ENCODE measurements around the gene SLC24A3. TPM values are rescaled to one million over a fixed set of nuclear protein-coding genes. Genes with fewer than 3 reads are reported as not detected.

SLC24A3 gene
- total RNA-seq, 1 donor from 2014 or later: not detected

- CTCF ChIA-PET: no interaction called here
- Mint-ChIP-seq H3K27me3 (peaks cover 5% of the 10 kb centered on the region), H3K4me1 (no peaks in the 10 kb centered on the region), H3K9me3 (no peaks in the 10 kb centered on the region), H3K36me3 (ENCODE audit: low read depth) (no peaks in the 10 kb centered on the region), H3K4me3 (no peak overlapping the region), H3K27ac (no peak overlapping the region)
- TF ChIP-seq CTCF (IDR thresholded peaks at IDR 0.05): no peak
- POLR2A ChIA-PET: no interaction called here
- DNase-seq (no peak), ATAC-seq (ENCODE audit: low read depth) (no peak)
- intact Hi-C loops (cut with micrococcal nuclease): no loop called here
Measured at GRCh38 chr20:19374216-19374615, 161.8 kb downstream of the SLC24A3 start.

- DNase-seq (no peak), ATAC-seq (ENCODE audit: low read depth) (no peak)
- POLR2A ChIA-PET: no interaction called here
- no peak overlapping the region for H3K4me3 Mint-ChIP-seq
- no peak overlapping the region for H3K27ac Mint-ChIP-seq
- peaks cover 5% of the 10 kb centered on the region for H3K27me3 Mint-ChIP-seq
- H3K4me1 Mint-ChIP-seq: no peaks in the 10 kb centered on the region
- CTCF ChIA-PET: no interaction called here
- no peaks in the 10 kb centered on the region for H3K36me3 Mint-ChIP-seq (ENCODE audit: low read depth)
- intact Hi-C loops (cut with micrococcal nuclease): no loop called here
- H3K9me3 Mint-ChIP-seq: no peaks in the 10 kb centered on the region
- no peak for TF ChIP-seq CTCF (IDR thresholded peaks at IDR 0.05)
Measured at GRCh38 chr20:19375395-19375794, 163.0 kb downstream of the SLC24A3 start.

DNA sequence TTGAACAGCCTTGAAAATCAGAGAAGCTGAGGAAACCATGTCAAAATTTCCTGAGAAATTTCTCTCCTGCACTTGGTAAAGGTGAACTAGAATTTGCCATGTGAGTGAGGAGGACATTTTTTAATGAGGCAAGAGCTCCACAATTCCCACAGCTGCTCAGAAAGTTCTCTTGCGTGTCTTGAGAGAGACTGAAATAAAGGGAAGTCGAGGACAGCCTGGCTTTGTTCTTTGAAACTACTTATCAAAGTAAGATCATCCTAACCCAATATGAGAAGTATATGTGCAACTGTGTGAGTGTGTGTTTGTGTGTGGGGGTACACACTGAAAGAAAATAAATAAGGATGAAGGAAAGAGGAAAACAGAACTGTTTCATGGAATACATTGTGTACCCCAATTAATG lies 163.4 kb downstream of the SLC24A3 start:
- Mint-ChIP-seq H3K27me3 (peaks cover 5% of the 10 kb centered on the region), H3K4me3 (no peak overlapping the region), H3K9me3 (no peaks in the 10 kb centered on the region), H3K36me3 (ENCODE audit: low read depth) (no peaks in the 10 kb centered on the region), H3K27ac (no peak overlapping the region), H3K4me1 (no peaks in the 10 kb centered on the region)
- DNase-seq (no peak), ATAC-seq (ENCODE audit: low read depth) (no peak)
- intact Hi-C loops (cut with micrococcal nuclease): no loop called here
- POLR2A ChIA-PET: no interaction called here
- CTCF ChIA-PET: no interaction called here
- TF ChIP-seq CTCF (IDR thresholded peaks at IDR 0.05): no peak

- no peak overlapping the region for H3K4me3 Mint-ChIP-seq
- no peaks in the 10 kb centered on the region for H3K4me1 Mint-ChIP-seq
- ATAC-seq (ENCODE audit: low read depth): no peak
- H3K27me3 Mint-ChIP-seq: peaks cover 5% of the 10 kb centered on the region
- H3K36me3 Mint-ChIP-seq (ENCODE audit: low read depth): no peaks in the 10 kb centered on the region
- no peak overlapping the region for H3K27ac Mint-ChIP-seq
- POLR2A ChIA-PET: no interaction called here
- DNase-seq: no peak
- intact Hi-C loops (cut with micrococcal nuclease): no loop called here
- H3K9me3 Mint-ChIP-seq: no peaks in the 10 kb centered on the region
- CTCF ChIA-PET: no interaction called here
- no peak for TF ChIP-seq CTCF (IDR thresholded peaks at IDR 0.05)
Measured at GRCh38 chr20:19376451-19377229, 164.2 kb downstream of the SLC24A3 start.

- ChIA-PET CTCF (no interaction called here), POLR2A (no interaction called here)
- no peaks in the 10 kb centered on the region for H3K36me3 Mint-ChIP-seq (ENCODE audit: low read depth)
- no peaks in the 10 kb centered on the region for H3K4me1 Mint-ChIP-seq
- no peak overlapping the region for H3K27ac Mint-ChIP-seq
- ATAC-seq (ENCODE audit: low read depth) (no peak), DNase-seq (no peak)
- no peaks in the 10 kb centered on the region for H3K9me3 Mint-ChIP-seq
- TF ChIP-seq CTCF (IDR thresholded peaks at IDR 0.05): no peak
- H3K4me3 Mint-ChIP-seq: no peak overlapping the region
- H3K27me3 Mint-ChIP-seq: peaks cover 5% of the 10 kb centered on the region
- intact Hi-C loops (cut with micrococcal nuclease): no loop called here
Measured at GRCh38 chr20:19378058-19378457, 165.6 kb downstream of the SLC24A3 start.
